Activated naive CD8-positive, alpha-beta T cell treated with anti-CD3 and anti-CD28 coated beads for 36 hours (primary cell): ENCODE results near the gene CASKIN1. TPM values are rescaled to one million over a fixed set of nuclear protein-coding genes. Genes with fewer than 3 reads are reported as not detected.
A peak's percentile ranks its signal among the peaks of the same experiment; 100 is the strongest.
"Not testable (repeated sequence)": the region's sequence is repeated elsewhere in the genome, so short reads cannot be mapped to it uniquely, and the experiment has no call there.

Experiments
- DNase-seq: peaks from one replicate; pipeline ENCODE4 v3.0.0; 2021
- H3K27ac Mint-ChIP-seq: one replicate; pipeline ENCODE4 v1.8.0; 2022; ENCODE audit warnings: mild to moderate bottlenecking, moderate library complexity, mixed read lengths
- H3K27me3 Mint-ChIP-seq: one replicate; pipeline ENCODE4 v1.8.0; 2022; ENCODE audit warnings: mild to moderate bottlenecking, mixed read lengths
- H3K36me3 Mint-ChIP-seq: one replicate; pipeline ENCODE4 v1.8.0; 2021; ENCODE audit warnings: mild to moderate bottlenecking, mixed read lengths
- H3K4me1 Mint-ChIP-seq: one replicate; pipeline ENCODE4 v1.8.0; 2021; ENCODE audit warnings: mixed read lengths
- H3K4me3 Mint-ChIP-seq: one replicate; pipeline ENCODE4 v1.8.0; 2022; ENCODE audit warnings: mild to moderate bottlenecking, moderate library complexity, mixed read lengths
- H3K9me3 Mint-ChIP-seq: one replicate; pipeline ENCODE4 v1.8.0; 2022; ENCODE audit warnings: mixed read lengths
- total RNA-seq, 2 experiments: library from RNA; stranded (reverse); gene quantifications; one replicate each; pipeline ENCODE4 v1.2.3, GENCODE V29; 2021

CASKIN1 gene
- total RNA-seq, 2 experiments from 2014 or later, result 1.8 to 3.4 TPM

GRCh38 chr16:2208772-2209171 is 12.4 kb upstream of the CASKIN1 start:
- Mint-ChIP-seq H3K27me3 (no peaks in the 10 kb centered on the region), H3K36me3 (peaks cover 35% of the 10 kb centered on the region), H3K4me1 (peaks cover 31% of the 10 kb centered on the region), H3K4me3 (no peak overlapping the region), H3K9me3 (no peaks in the 10 kb centered on the region), H3K27ac (no peak overlapping the region)
- no peak for DNase-seq

- Mint-ChIP-seq H3K4me1 (peaks cover 31% of the 10 kb centered on the region), H3K27me3 (no peaks in the 10 kb centered on the region), H3K4me3 (no peak overlapping the region), H3K36me3 (peaks cover 30% of the 10 kb centered on the region), H3K27ac (no peak overlapping the region), H3K9me3 (no peaks in the 10 kb centered on the region)
- DNase-seq, result no peak
These were observed 11.9 kb upstream of the CASKIN1 start for GRCh38 chr16:2208308-2208707.

- no peak for DNase-seq
- Mint-ChIP-seq H3K27me3 (no peaks in the 10 kb centered on the region), H3K4me1 (peaks cover 26% of the 10 kb centered on the region), H3K36me3 (peaks cover 26% of the 10 kb centered on the region), H3K27ac (peak overlapping the region; percentile 61), H3K9me3 (no peaks in the 10 kb centered on the region), H3K4me3 (peak overlapping the region; percentile 88)
These were observed 11.5 kb upstream of the CASKIN1 start for GRCh38 chr16:2207872-2208271.

GRCh38 chr16:2206780-2207433 is 10.5 kb upstream of the CASKIN1 start:
- Mint-ChIP-seq H3K4me1 (peaks cover 20% of the 10 kb centered on the region), H3K27ac (peak overlapping the region; percentile 81), H3K4me3 (peak overlapping the region; percentile 88), H3K36me3 (peaks cover 19% of the 10 kb centered on the region), H3K27me3 (no peaks in the 10 kb centered on the region), H3K9me3 (no peaks in the 10 kb centered on the region)
- DNase-seq, result no peak

GRCh38 chr16:2206420-2206779 is 10.0 kb upstream of the CASKIN1 start:
- Mint-ChIP-seq H3K36me3 (peaks cover 19% of the 10 kb centered on the region), H3K27ac (peak overlapping the region; percentile 81), H3K4me3 (peak overlapping the region; percentile 88), H3K27me3 (no peaks in the 10 kb centered on the region), H3K9me3 (no peaks in the 10 kb centered on the region), H3K4me1 (peaks cover 17% of the 10 kb centered on the region)
- DNase-seq, result no peak

- Mint-ChIP-seq H3K27me3 (no peaks in the 10 kb centered on the region), H3K27ac (peak overlapping the region; percentile 81), H3K9me3 (no peaks in the 10 kb centered on the region), H3K4me3 (peak overlapping the region; percentile 88), H3K36me3 (peaks cover 19% of the 10 kb centered on the region), H3K4me1 (peaks cover 17% of the 10 kb centered on the region)
- DNase-seq, result no peak
These were observed 9.5 kb upstream of the CASKIN1 start for GRCh38 chr16:2205967-2206313.

GRCh38 chr16:2205104-2205966 is 8.9 kb upstream of the CASKIN1 start, which contains the start of gene MLST8:
TSS of gene MLST8 (plus strand) at chr16:2205454. CDS start at chr16:2206086, 632 bp downstream.
- Mint-ChIP-seq H3K4me1 (peaks cover 17% of the 10 kb centered on the region), H3K27ac (peak within 1 kb of the TSS; percentile 86), H3K9me3 (no peaks in the 10 kb centered on the region), H3K27me3 (no peaks in the 10 kb centered on the region), H3K36me3 (peaks cover 19% of the 10 kb centered on the region), H3K4me3 (peak within 1 kb of the TSS; percentile 88)
- DNase-seq, result peak; percentile 91

- peaks cover 19% of the 10 kb centered on the region for H3K36me3 Mint-ChIP-seq
These were observed 8.2 kb upstream of the CASKIN1 start for GRCh38 chr16:2204416-2205103.

GRCh38 chr16:2203119-2203688 is 6.8 kb upstream of the CASKIN1 start:
- Mint-ChIP-seq H3K4me1 (peaks cover 17% of the 10 kb centered on the region), H3K4me3 (peak overlapping the region; percentile 82), H3K36me3 (peaks cover 19% of the 10 kb centered on the region)
- H3K27ac Mint-ChIP-seq, H3K9me3 Mint-ChIP-seq, DNase-seq, H3K27me3 Mint-ChIP-seq: not testable (repeated sequence)

More at GRCh38 chr16:2204416-2205103, 8.2 kb upstream of the CASKIN1 start:
- DNase-seq, result no peak
- H3K4me3 Mint-ChIP-seq, result peak overlapping the region; percentile 82
- H3K27me3 Mint-ChIP-seq, result no peaks in the 10 kb centered on the region
- peak overlapping the region; percentile 78 for H3K27ac Mint-ChIP-seq
- no peaks in the 10 kb centered on the region for H3K9me3 Mint-ChIP-seq
- peaks cover 17% of the 10 kb centered on the region for H3K4me1 Mint-ChIP-seq

GRCh38 chr16:2200313-2200712 is 3.9 kb upstream of the CASKIN1 start:
- H3K27me3 Mint-ChIP-seq, result peaks cover 20% of the 10 kb centered on the region
- peaks cover 7% of the 10 kb centered on the region for H3K4me1 Mint-ChIP-seq
- no peaks in the 10 kb centered on the region for H3K36me3 Mint-ChIP-seq
- H3K4me3 Mint-ChIP-seq, result no peak overlapping the region
- H3K27ac Mint-ChIP-seq, result no peak overlapping the region
- DNase-seq, result no peak
- H3K9me3 Mint-ChIP-seq, result no peaks in the 10 kb centered on the region

GRCh38 chr16:2199621-2200139 is 3.3 kb upstream of the CASKIN1 start:
- H3K27ac Mint-ChIP-seq, result no peak overlapping the region
- H3K36me3 Mint-ChIP-seq, result no peaks in the 10 kb centered on the region
- peaks cover 25% of the 10 kb centered on the region for H3K27me3 Mint-ChIP-seq
- H3K4me1 Mint-ChIP-seq, result peaks cover 10% of the 10 kb centered on the region
- DNase-seq, result no peak
- H3K9me3 Mint-ChIP-seq, result no peaks in the 10 kb centered on the region
- no peak overlapping the region for H3K4me3 Mint-ChIP-seq

- Mint-ChIP-seq H3K27ac (no peak overlapping the region), H3K4me1 (peaks cover 7% of the 10 kb centered on the region), H3K9me3 (no peaks in the 10 kb centered on the region), H3K27me3 (peaks cover 28% of the 10 kb centered on the region), H3K36me3 (no peaks in the 10 kb centered on the region), H3K4me3 (no peak overlapping the region)
- no peak for DNase-seq
These were observed 2.7 kb upstream of the CASKIN1 start for GRCh38 chr16:2199095-2199494.

- no peak for DNase-seq
- H3K4me3 Mint-ChIP-seq, result peak overlapping the region; percentile 43
- H3K36me3 Mint-ChIP-seq, result no peaks in the 10 kb centered on the region
- H3K27ac Mint-ChIP-seq, result no peak overlapping the region
- peaks cover 4% of the 10 kb centered on the region for H3K4me1 Mint-ChIP-seq
- H3K9me3 Mint-ChIP-seq, result no peaks in the 10 kb centered on the region
- H3K27me3 Mint-ChIP-seq, result peaks cover 28% of the 10 kb centered on the region
These were observed 1.9 kb upstream of the CASKIN1 start for GRCh38 chr16:2198283-2198682.

GRCh38 chr16:2197765-2198164 is 1.4 kb upstream of the CASKIN1 start:
- Mint-ChIP-seq H3K36me3 (no peaks in the 10 kb centered on the region), H3K27ac (no peak overlapping the region), H3K9me3 (no peaks in the 10 kb centered on the region), H3K27me3 (peaks cover 28% of the 10 kb centered on the region), H3K4me3 (peak overlapping the region; percentile 43), H3K4me1 (peaks cover 4% of the 10 kb centered on the region)
- no peak for DNase-seq
